GM12865 (cell line): ENCODE data around the gene DIS3L2.

Experiments
- DNase-seq: peaks from one replicate; pipeline ENCODE4 v3.0.0; 2010; ENCODE audit warnings: low read depth
- H3K4me3 ChIP-seq: 2 replicates; pipeline ENCODE4 v1.5.1; 2011; ENCODE audit warnings: mild to moderate bottlenecking, low read depth, low read length, control low read depth
- CTCF ChIP-seq: IDR thresholded peaks from 2 replicates; pipeline ENCODE4 v1.5.1; 2011; ENCODE audit warnings: low read length, control low read depth, low read depth, inconsistent platforms; ENCODE audit not compliant: insufficient read depth; ENCODE audit errors: missing control alignments

DIS3L2 gene

GRCh38 chr2:232295971-232296370 lies 334.5 kb downstream of the DIS3L2 start:
- TF ChIP-seq CTCF: no peak
- no peak for DNase-seq
- H3K4me3 ChIP-seq: no peak overlapping the region

- no peak for TF ChIP-seq CTCF
- no peak overlapping the region for H3K4me3 ChIP-seq
- no peak for DNase-seq
Measured at GRCh38 chr2:232296776-232297525, 335.4 kb downstream of the DIS3L2 start.

- H3K4me3 ChIP-seq: no peak overlapping the region
- TF ChIP-seq CTCF: no peak
- no peak for DNase-seq
Measured at GRCh38 chr2:232299084-232299483, 337.6 kb downstream of the DIS3L2 start.

- no peak for TF ChIP-seq CTCF
- no peak overlapping the region for H3K4me3 ChIP-seq
- no peak for DNase-seq
Measured at GRCh38 chr2:232299927-232300674, 338.6 kb downstream of the DIS3L2 start.

- no peak for DNase-seq
- no peak for TF ChIP-seq CTCF
Measured at GRCh38 chr2:232300894-232301387, 339.4 kb downstream of the DIS3L2 start.

GRCh38 chr2:232304236-232304635 lies 342.7 kb downstream of the DIS3L2 start:
- DNase-seq: no peak
- TF ChIP-seq CTCF: no peak
- H3K4me3 ChIP-seq: no peak overlapping the region

More at GRCh38 chr2:232300894-232301387, 339.4 kb downstream of the DIS3L2 start:
- H3K4me3 ChIP-seq: no peak overlapping the region
